Vein endothelial cell (primary cell): ENCODE data around the gene KCND2. TPM values are rescaled to one million over a fixed set of nuclear protein-coding genes. Genes with fewer than 3 reads are reported as not detected.

Source experiments
- small RNA-seq: library from RNA; depleted of rRNA; stranded (forward); fragments of <200 nt; gene quantifications from one replicate; pipeline ENCODE3, GENCODE V24; 2012
- total RNA-seq: library from RNA; depleted of rRNA; stranded (reverse); fragments of >200 nt; gene quantifications from 2 replicates; pipeline ENCODE4 v1.2.3, GENCODE V29; 2012

The KCND2 gene
- total RNA-seq: 0.29 and 0.33 TPM in 2 replicates

GRCh38 chr7:120272701-120273475, at the start of gene KCND2:
Gene KCND2 (plus strand): TSS chr7:120273175.

Small RNA genes within 50 kb of the gene (small RNA-seq; reads per million reads assigned to genes)
- not detected for gene RNU6-581P
